ENCODE measurements around the gene RBM38.
"Not testable (repeated sequence)": the region's sequence is repeated elsewhere in the genome, so short reads cannot be mapped to it uniquely, and the experiment has no call there.

Gene RBM38

GRCh38 chr20:57419479-57419878, 28.3 kb downstream of the RBM38 start:
- DNase-seq (ENCODE audit: low read depth), result not testable (repeated sequence)

GRCh38 chr20:57420571-57421252, 29.5 kb downstream of the RBM38 start:
- no peak for DNase-seq (ENCODE audit: low read depth)

- no peak for DNase-seq (ENCODE audit: low read depth)
Observed at GRCh38 chr20:57421253-57422220, 30.3 kb downstream of the RBM38 start.

- DNase-seq (ENCODE audit: low read depth), result no peak
Observed at GRCh38 chr20:57422254-57422653, 31.1 kb downstream of the RBM38 start.

- no peak for DNase-seq (ENCODE audit: low read depth)
Observed at GRCh38 chr20:57425150-57426013, 34.2 kb downstream of the RBM38 start.

GRCh38 chr20:57426271-57426689, 35.1 kb downstream of the RBM38 start:
- no peak for DNase-seq (ENCODE audit: low read depth)

- no peak for DNase-seq (ENCODE audit: low read depth)
Observed at GRCh38 chr20:57426831-57427230, 35.6 kb downstream of the RBM38 start.

GRCh38 chr20:57428324-57429158, 37.3 kb downstream of the RBM38 start:
- no peak for DNase-seq (ENCODE audit: low read depth)

GRCh38 chr20:57429159-57429496, 37.9 kb downstream of the RBM38 start:
- DNase-seq (ENCODE audit: low read depth), result no peak

GRCh38 chr20:57429580-57430200, 38.5 kb downstream of the RBM38 start:
- DNase-seq (ENCODE audit: low read depth), result no peak

- not testable (repeated sequence) for DNase-seq (ENCODE audit: low read depth)
Observed at GRCh38 chr20:57430201-57430596, 39.0 kb downstream of the RBM38 start.

- DNase-seq (ENCODE audit: low read depth), result no peak
Observed at GRCh38 chr20:57431539-57431835, 40.3 kb downstream of the RBM38 start.

GRCh38 chr20:57432480-57432861, 41.3 kb downstream of the RBM38 start:
- DNase-seq (ENCODE audit: low read depth), result no peak

- no peak for DNase-seq (ENCODE audit: low read depth)
Observed at GRCh38 chr20:57432862-57433491, 41.8 kb downstream of the RBM38 start.

- no peak for DNase-seq (ENCODE audit: low read depth)
Observed at GRCh38 chr20:57433657-57434389, 42.6 kb downstream of the RBM38 start.

GRCh38 chr20:57434390-57434700, 43.1 kb downstream of the RBM38 start:
- DNase-seq (ENCODE audit: low read depth), result no peak

GRCh38 chr20:57435105-57435497, 43.9 kb downstream of the RBM38 start:
- DNase-seq (ENCODE audit: low read depth), result no peak

GRCh38 chr20:57435498-57436222, 44.5 kb downstream of the RBM38 start:
- DNase-seq (ENCODE audit: low read depth), result no peak

- DNase-seq (ENCODE audit: low read depth), result no peak
Observed at GRCh38 chr20:57436223-57436545, 45.0 kb downstream of the RBM38 start.

- no peak for DNase-seq (ENCODE audit: low read depth)
Observed at GRCh38 chr20:57437267-57437666, 46.1 kb downstream of the RBM38 start.
